ENCODE results near the gene FTCDNL1.

GRCh38 chr2:199810422-199811171 is 40.4 kb downstream of the FTCDNL1 start:
- TF ChIP-seq CTCF (CRISPR knock-in tag; IDR thresholded peaks at IDR 0.05) (no peak), ZNF746 (CRISPR knock-in tag; IDR thresholded peaks at IDR 0.05) (no peak), MNT (IDR thresholded peaks at IDR 0.05) (no peak)
